Measurements from ENCODE around the gene ARRDC2. TPM values are rescaled to one million over a fixed set of nuclear protein-coding genes. Genes with fewer than 3 reads are reported as not detected.

The ARRDC2 gene
- 15.4 and 19.8 TPM in 2 replicates for total RNA-seq
- long read RNA-seq, partial matches to known transcripts, result 1 of 6 reads
- long read RNA-seq, other reads (novel, unspliced or antisense), result 1 of 6 reads

DNA sequence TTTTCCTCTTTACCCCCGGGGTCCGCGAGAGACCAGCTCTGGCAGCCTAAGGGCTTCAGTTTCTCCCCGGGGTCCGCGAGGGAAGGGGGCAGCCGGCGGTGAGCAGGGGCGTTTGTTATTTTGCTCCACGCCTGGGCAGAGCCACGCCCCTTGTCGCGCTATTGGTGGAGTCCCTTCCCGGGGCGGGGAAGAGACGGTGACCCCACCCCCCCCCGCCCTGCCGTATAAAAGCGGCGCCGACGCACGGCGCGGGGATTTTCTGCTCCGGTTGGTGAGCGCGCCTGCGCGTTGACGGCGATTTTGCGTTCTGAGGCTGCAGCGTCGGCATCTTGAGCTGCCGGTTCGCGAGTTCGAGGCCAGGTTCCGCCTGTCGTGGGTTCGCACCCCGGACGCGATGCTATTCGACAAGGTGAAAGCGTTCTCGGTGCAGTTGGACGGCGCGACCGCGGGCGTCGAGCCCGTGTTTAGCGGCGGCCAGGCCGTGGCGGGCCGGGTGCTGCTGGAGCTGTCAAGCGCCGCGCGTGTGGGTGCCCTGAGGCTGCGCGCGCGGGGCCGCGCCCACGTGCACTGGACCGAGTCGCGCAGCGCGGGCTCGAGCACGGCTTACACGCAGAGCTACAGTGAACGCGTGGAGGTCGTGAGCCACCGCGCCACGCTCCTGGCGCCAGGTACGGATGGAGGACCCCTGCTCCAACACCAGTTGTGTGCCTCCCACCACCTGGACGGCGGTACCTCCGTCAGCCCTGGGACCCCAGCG, at the start of gene ARRDC2:
TSS of gene ARRDC2 (plus strand) at position 254 of the 757 bp plus-strand sequence. CDS start at position 395, 141 bp downstream.
- DNase-seq (ENCODE audit: extremely low spot score, unreplicated experiment), result peak; percentile 96
- H3K27ac Mint-ChIP-seq (ENCODE audit: unreplicated experiment), result peak within 1 kb of the TSS; percentile 97

DNA sequence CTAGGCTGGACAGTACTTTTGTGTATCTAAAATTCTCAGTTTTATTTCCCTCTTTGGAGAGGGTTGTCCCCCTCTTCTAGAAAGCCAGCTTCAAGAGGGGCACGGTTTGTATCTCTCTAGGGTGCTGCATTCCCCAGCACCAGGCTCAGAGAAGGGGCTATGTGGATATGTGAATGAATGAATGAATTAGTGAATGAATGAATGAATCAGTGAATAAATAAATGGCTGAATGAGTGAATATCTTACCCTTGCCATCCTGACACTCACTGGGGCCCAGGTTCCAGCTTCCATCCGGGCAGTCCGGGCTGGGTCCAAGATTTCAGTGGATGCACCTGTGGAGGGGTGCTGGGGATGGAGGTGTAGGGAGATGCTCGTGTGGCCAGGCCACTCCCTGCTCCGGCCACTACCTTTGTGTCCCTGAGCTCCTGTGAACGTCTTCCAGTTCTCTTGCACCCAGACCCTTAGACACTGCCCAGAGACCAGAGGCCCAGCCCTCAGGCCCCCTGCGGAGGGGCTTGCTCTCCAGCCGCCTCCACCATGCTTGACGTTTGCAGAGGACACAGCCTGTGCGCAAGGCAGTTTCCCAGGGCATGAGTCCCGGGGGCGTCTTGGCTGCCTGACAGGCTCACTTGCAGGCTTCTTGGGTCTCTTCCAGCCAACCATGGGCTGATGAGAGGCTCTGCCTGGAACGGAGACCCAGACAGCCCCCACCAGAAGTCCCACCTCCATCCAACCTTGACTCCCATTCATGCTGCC, 43.9 kb upstream of the ARRDC2 start:
- no peak overlapping the region for H3K4me3 Mint-ChIP-seq (ENCODE audit: unreplicated experiment)
- H3K36me3 Mint-ChIP-seq (ENCODE audit: unreplicated experiment), result no peaks in the 10 kb centered on the region
- H3K27me3 Mint-ChIP-seq (ENCODE audit: unreplicated experiment), result peaks cover 52% of the 10 kb centered on the region
- TF ChIP-seq, protein P1, sequence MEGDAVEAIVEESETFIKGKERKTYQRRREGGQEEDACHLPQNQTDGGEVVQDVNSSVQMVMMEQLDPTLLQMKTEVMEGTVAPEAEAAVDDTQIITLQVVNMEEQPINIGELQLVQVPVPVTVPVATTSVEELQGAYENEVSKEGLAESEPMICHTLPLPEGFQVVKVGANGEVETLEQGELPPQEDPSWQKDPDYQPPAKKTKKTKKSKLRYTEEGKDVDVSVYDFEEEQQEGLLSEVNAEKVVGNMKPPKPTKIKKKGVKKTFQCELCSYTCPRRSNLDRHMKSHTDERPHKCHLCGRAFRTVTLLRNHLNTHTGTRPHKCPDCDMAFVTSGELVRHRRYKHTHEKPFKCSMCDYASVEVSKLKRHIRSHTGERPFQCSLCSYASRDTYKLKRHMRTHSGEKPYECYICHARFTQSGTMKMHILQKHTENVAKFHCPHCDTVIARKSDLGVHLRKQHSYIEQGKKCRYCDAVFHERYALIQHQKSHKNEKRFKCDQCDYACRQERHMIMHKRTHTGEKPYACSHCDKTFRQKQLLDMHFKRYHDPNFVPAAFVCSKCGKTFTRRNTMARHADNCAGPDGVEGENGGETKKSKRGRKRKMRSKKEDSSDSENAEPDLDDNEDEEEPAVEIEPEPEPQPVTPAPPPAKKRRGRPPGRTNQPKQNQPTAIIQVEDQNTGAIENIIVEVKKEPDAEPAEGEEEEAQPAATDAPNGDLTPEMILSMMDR (IDR thresholded peaks at IDR 0.05), result no peak
- no peaks in the 10 kb centered on the region for H3K9me3 Mint-ChIP-seq (ENCODE audit: unreplicated experiment)
- no peak for DNase-seq (ENCODE audit: extremely low spot score, unreplicated experiment)
- no peak overlapping the region for H3K27ac Mint-ChIP-seq (ENCODE audit: unreplicated experiment)
- peaks cover 7% of the 10 kb centered on the region for H3K4me1 Mint-ChIP-seq (ENCODE audit: unreplicated experiment)

More for the DNA sequence above, at the start of gene ARRDC2:
- peaks cover 14% of the 10 kb centered on the region for H3K36me3 Mint-ChIP-seq (ENCODE audit: unreplicated experiment)
- peaks cover 25% of the 10 kb centered on the region for H3K4me1 Mint-ChIP-seq (ENCODE audit: unreplicated experiment)
- peak within 1 kb of the TSS; percentile 93 for H3K4me3 Mint-ChIP-seq (ENCODE audit: unreplicated experiment)
- TF ChIP-seq, protein P1 (IDR thresholded peaks at IDR 0.05), result no peak
- H3K27me3 Mint-ChIP-seq (ENCODE audit: unreplicated experiment), result no peaks in the 10 kb centered on the region
- H3K9me3 Mint-ChIP-seq (ENCODE audit: unreplicated experiment), result no peaks in the 10 kb centered on the region

DNA sequence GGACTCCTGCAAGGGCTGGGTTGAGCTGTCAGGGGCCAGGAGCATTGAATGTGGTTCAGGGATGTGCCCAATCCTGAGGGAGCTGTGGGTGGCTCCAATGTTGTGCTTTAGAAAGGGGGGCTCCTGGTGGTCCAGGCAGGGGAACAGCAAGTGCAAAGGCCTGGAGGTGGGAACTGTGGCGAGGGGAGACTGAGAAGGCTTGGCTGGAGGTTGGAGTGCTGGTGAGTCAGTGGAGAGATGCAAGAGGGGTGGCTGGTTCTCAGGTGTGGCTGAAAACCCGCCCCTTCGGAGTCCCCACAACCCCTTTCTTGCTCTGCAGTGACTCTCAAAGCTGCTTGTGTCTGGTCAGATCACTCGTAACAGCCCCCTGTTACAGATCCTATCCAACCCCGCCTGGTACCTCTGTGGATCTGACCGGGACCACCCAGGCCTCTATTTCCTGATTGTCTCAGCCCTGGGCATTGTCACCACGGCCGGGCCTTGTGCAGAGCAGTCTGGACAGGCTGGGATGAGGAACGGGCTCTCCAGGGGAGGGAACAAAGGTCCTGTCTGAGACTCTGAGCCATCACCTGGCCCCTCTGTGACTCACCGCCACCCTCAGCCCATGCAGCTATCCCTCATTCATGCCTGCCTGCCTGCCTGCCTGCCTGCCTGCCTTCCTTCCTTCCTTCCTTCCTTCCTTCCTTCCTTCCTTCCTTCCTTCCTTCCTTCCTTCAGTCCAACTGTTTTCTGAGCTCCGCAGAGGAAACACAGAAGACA, 42.4 kb upstream of the ARRDC2 start:
- no peak for DNase-seq (ENCODE audit: extremely low spot score, unreplicated experiment)
- TF ChIP-seq, protein P1 (IDR thresholded peaks at IDR 0.05), result no peak
- Mint-ChIP-seq H3K4me1 (ENCODE audit: unreplicated experiment) (peaks cover 7% of the 10 kb centered on the region), H3K4me3 (ENCODE audit: unreplicated experiment) (no peak overlapping the region), H3K27ac (ENCODE audit: unreplicated experiment) (no peak overlapping the region), H3K9me3 (ENCODE audit: unreplicated experiment) (no peaks in the 10 kb centered on the region), H3K27me3 (ENCODE audit: unreplicated experiment) (peaks cover 52% of the 10 kb centered on the region), H3K36me3 (ENCODE audit: unreplicated experiment) (no peaks in the 10 kb centered on the region)

DNA sequence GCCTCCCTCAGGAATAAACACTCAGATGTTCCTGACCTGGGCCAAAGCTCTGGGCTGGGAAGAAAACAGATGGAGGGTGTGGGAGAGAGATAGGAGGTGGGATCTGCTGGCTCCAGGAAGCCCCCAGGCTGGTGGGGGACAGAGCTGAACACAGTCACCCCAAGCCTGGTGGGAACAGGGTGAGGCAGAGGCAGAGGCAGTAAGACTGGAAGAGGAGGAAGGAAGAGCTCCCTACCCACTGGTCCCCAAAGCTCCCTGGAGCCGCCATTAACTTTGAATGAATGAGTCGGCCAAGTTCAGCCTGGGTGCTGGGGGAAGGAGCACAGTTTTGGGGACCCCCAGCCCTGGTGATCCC, 41.9 kb upstream of the ARRDC2 start:
- Mint-ChIP-seq H3K4me3 (ENCODE audit: unreplicated experiment) (no peak overlapping the region), H3K4me1 (ENCODE audit: unreplicated experiment) (peaks cover 7% of the 10 kb centered on the region), H3K9me3 (ENCODE audit: unreplicated experiment) (no peaks in the 10 kb centered on the region), H3K27ac (ENCODE audit: unreplicated experiment) (no peak overlapping the region), H3K27me3 (ENCODE audit: unreplicated experiment) (peaks cover 48% of the 10 kb centered on the region), H3K36me3 (ENCODE audit: unreplicated experiment) (no peaks in the 10 kb centered on the region)
- TF ChIP-seq, protein P1 (IDR thresholded peaks at IDR 0.05), result no peak
- DNase-seq (ENCODE audit: extremely low spot score, unreplicated experiment), result no peak

Measured in osteocyte (in vitro differentiated cells).